Mesodermal cell (in vitro differentiated cells): ENCODE data around the gene CABLES1.
A peak's percentile ranks its signal among the peaks of the same experiment; 100 is the strongest.
"Not testable (repeated sequence)": the region's sequence is repeated elsewhere in the genome, so short reads cannot be mapped to it uniquely, and the experiment has no call there.

Experiments used
- H3K27ac ChIP-seq: 2 replicates; pipeline ENCODE4 v1.7.0; 2013; ENCODE audit warnings: mild to moderate bottlenecking, low read depth, low read length, moderate library complexity; ENCODE audit not compliant: severe bottlenecking
- H3K36me3 ChIP-seq: 2 replicates; pipeline ENCODE4 v1.7.1; 2013; ENCODE audit warnings: mild to moderate bottlenecking, low read length, moderate library complexity; ENCODE audit not compliant: control insufficient read depth, insufficient read depth
- H3K4me1 ChIP-seq: one replicate; pipeline ENCODE4 v1.7.1; 2013; ENCODE audit warnings: mild to moderate bottlenecking, low read length; ENCODE audit not compliant: insufficient read depth, control insufficient read depth, poor library complexity, severe bottlenecking
- H3K4me3 ChIP-seq: 2 replicates; pipeline ENCODE4 v1.7.0; 2013; ENCODE audit warnings: low read length, control low read depth, mild to moderate bottlenecking; ENCODE audit not compliant: insufficient read depth, poor library complexity, severe bottlenecking; ENCODE audit errors: extremely low read depth
- H3K9me3 ChIP-seq: 2 replicates; pipeline ENCODE4 v1.7.1; 2013; ENCODE audit warnings: mild to moderate bottlenecking, low read length, moderate library complexity; ENCODE audit not compliant: control insufficient read depth
- WGBS, 2 experiments: methylation state at CpG; one replicate each; pipeline ENCODE4 v1.1.5; 2013; ENCODE audit warnings: missing lambda C conversion rate in 2 of 2; ENCODE audit not compliant: insufficient coverage in 2 of 2; 5-methylcytosine and 5-hydroxymethylcytosine counted together

Gene CABLES1

DNA sequence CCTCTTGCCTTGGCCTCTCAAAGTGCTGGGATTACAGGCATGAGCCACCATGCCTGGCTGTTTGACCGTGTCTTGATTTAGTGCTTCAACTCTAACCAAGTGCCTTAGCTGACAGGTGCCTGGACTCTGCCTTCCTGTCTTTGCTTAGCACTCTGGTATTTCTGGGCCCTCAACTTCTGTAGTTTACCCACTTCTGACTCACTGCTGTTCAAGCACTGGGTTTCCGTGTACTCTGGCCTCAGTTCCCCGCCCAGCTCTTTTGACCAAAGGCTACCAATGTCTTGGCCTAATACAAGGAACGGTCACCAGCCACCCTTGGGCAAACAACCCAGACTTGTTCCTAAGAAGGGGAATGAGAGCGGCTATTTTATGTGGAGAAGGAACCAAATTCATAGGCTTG is 35.7 kb upstream of the CABLES1 start:
- Histone ChIP-seq H3K9me3 (no peaks in the 10 kb centered on the region), H3K36me3 (no peaks in the 10 kb centered on the region), H3K27ac (no peak overlapping the region), H3K4me1 (no peaks in the 10 kb centered on the region), H3K4me3 (no peak overlapping the region)
- 91 to 92% methylated on average over 3 to 4 of the region's 5 CpGs for WGBS, 2 experiments

DNA sequence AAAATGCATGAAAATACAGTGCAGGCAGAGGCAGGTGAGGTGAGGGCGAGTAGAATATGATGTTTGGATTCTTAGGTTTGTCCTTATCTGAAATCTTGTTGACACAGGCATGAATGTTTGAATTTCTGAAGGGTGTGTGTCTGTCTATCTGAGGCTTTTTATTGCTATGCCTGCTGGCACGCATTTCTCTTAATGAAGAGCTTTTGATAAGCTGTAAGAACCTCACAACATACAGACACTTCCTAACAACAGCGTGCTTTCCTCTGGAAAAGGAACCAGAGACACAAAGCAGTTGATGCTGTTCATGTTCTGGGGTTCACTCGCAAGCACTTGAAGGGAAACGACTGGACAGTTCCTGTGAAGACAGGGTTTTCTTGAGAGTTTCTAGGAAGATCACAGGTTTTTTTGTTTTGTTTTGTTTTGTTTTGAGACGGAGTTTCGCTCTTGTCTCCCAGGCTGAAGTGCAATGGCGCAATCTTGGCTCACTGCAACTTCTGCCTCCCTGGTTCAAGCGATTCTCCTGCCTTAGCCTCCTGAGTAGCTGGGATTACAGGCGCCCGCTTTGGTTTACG is 33.3 kb upstream of the CABLES1 start:
- no peaks in the 10 kb centered on the region for H3K36me3 ChIP-seq
- H3K4me1 ChIP-seq = peaks cover 7% of the 10 kb centered on the region
- H3K4me3 ChIP-seq = no peak overlapping the region
- no peak overlapping the region for H3K27ac ChIP-seq
- 92 to 96% methylated on average over 8 of the region's 12 CpGs for WGBS, 2 experiments
- H3K9me3 ChIP-seq = no peaks in the 10 kb centered on the region

DNA sequence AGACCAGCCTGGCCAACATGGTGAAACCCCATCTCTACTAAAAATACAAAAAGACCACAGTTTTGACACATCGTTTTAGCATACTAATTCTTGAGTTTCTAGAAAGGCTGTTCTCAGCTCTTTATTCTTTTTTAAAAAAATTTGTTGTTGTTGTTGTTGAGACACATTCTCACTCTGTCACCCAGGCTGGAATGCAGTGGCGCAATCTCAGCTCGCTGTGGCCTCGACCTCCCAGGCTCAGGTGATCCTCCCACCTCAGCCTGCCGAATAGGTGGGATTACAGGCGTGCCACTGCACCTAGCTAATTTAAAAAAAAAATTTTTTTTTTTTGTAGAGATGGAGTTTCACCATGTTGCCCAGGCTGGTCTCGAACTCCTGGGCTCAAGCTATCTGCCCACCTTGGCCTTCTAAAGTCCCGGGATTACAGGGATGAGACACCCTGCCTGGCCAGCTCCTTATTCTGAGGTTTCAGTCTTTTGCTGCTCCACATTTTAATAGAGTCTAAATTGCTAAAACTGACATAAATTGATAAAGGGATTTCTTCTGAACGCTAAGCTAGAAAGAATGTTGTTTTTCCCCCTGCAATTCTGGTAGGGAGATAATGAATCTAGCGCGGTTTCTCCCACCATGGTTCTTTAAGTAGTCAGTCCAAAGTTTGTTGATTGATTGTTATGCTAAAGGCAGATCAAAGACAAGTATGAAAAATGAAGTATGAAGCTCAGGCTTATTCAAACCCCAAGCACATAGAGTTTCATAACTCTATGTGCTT is 32.6 kb upstream of the CABLES1 start:
- WGBS, 2 experiments = 83 to 96% methylated on average over 4 to 5 of the region's 11 CpGs
- Histone ChIP-seq H3K36me3 (no peaks in the 10 kb centered on the region), H3K4me3 (no peak overlapping the region), H3K9me3 (no peaks in the 10 kb centered on the region), H3K4me1 (peaks cover 10% of the 10 kb centered on the region), H3K27ac (no peak overlapping the region)

DNA sequence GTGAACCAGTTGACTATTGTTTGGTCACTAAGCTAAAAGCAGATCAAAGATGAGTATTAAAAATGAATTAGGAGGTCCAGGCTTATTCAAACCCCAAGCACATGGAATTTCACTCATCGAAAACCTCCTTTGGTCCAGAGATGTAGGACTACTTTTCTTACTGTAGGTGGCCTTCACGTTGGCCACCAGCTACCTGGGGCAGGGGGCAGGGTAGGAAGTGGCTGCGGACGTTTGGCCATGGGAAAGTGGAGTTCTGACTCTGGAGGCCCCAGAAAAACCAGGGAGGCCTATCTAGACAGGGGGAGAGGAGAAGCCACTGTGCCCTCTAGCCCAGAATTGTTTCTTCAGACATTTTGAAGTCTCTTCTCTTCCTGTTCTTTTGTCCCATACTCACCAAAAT is 31.8 kb upstream of the CABLES1 start:
- H3K9me3 ChIP-seq = no peaks in the 10 kb centered on the region
- 93% methylated on average over 3 of the region's 4 CpGs; no CpG with 5 or more reads in 1 of the 2 experiments for WGBS, 2 experiments
- H3K4me1 ChIP-seq = peaks cover 12% of the 10 kb centered on the region
- H3K4me3 ChIP-seq = no peak overlapping the region
- H3K36me3 ChIP-seq = no peaks in the 10 kb centered on the region
- no peak overlapping the region for H3K27ac ChIP-seq

DNA sequence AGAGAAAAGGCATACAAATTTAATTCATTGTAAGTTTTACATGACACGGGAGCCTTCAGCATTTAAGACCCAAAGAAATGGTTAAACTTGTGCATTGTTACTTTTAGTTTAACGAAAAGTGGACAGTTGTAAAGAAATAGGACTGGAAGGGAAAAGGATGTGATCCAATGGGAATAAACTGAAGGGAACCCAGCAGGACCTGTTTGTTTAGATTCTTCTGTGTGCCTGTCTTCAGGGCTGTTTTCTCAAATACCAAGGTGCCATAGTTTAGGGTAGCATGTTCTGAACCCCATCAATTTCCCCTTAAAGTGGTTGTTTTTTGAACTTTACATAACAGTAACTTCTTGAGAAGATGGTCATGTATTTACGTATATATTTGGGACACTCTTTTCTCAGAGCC is 30.3 kb upstream of the CABLES1 start:
- Histone ChIP-seq H3K9me3 (no peaks in the 10 kb centered on the region), H3K4me1 (peaks cover 12% of the 10 kb centered on the region), H3K27ac (no peak overlapping the region), H3K4me3 (no peak overlapping the region), H3K36me3 (no peaks in the 10 kb centered on the region)
- WGBS, 2 experiments = 95 to 96% methylated on average over 2 to 3 of the region's 3 CpGs

DNA sequence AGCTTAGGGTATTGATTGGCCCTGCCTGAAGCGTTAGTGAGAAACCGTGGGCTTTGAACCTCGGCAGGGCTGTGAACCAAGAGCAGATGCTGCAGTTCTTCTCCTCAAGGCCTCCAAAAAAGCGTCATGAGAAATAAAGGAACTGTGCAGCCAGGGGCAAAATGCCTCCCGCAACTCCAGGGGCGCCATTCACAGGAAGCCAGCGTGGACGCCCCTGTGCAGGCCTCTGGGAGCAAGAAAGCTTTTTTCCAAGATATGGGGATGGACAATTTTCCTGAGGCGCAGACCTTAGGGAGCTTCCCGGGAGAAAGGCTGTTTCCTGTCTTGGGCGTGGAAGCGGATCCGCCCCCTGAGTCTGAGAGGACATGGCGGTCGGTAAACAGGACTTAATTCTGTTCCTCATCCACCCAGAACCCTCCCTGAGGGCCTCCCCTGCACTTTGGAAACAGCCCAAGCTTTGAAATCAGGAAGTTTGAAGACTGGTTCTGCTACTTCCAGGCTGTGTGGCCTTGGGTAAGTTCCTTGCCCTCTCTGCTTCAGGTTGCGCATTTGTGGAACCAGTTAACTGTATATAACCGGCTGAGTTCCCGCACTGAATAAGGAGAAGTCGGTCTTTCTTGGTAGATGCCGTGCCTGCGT is 29.6 kb upstream of the CABLES1 start:
- peaks cover 12% of the 10 kb centered on the region for H3K4me1 ChIP-seq
- no peaks in the 10 kb centered on the region for H3K36me3 ChIP-seq
- 87 to 90% methylated on average over 19 to 21 of the region's 21 CpGs for WGBS, 2 experiments
- H3K27ac ChIP-seq = no peak overlapping the region
- no peaks in the 10 kb centered on the region for H3K9me3 ChIP-seq
- H3K4me3 ChIP-seq = no peak overlapping the region

DNA sequence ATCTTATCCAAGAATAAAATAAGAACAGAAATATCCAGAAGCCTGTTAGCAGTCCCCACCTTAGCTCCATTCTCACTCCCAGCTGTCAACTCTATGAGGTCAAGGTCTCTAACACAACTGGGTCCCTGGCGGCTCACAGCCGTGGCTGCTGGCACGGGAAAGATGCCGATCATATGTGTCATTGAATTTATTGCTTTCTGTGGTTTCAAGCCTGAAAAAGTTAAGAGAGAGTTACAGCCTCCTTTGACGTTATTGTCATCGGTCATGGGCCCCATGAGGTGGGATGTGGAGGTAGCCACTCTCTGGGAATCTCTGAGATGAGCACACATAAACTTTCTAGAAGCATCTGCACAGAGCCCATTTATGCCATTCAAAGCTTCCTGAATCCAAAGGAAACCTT is 28.7 kb upstream of the CABLES1 start:
- H3K9me3 ChIP-seq = no peaks in the 10 kb centered on the region
- WGBS, 2 experiments = 73 to 75% methylated on average over 4 to 6 of the region's 6 CpGs
- peak overlapping the region; percentile 95 for H3K27ac ChIP-seq
- peaks cover 12% of the 10 kb centered on the region for H3K4me1 ChIP-seq
- no peak overlapping the region for H3K4me3 ChIP-seq
- no peaks in the 10 kb centered on the region for H3K36me3 ChIP-seq

DNA sequence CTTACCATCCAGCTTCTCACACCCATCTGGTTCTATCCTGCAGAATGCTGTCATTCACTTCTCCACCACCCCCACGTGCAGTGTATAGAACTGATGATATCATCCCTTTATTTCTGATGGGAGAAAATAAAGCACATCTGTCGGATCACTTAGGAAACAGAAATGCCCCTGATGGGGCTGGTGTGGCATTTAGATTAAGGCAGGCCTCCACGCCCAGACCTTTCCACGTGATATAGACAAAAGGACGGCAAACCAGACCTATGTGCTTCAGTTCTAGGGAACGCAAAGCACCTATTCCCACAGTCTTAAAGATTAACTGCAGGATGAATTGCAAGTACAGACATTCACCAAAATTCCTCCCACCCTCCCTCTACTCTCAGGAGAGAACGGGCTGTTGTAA is 27.6 kb upstream of the CABLES1 start:
- H3K9me3 ChIP-seq = no peaks in the 10 kb centered on the region
- WGBS, 2 experiments = 87 to 91% methylated on average over 5 to 6 of the region's 7 CpGs

DNA sequence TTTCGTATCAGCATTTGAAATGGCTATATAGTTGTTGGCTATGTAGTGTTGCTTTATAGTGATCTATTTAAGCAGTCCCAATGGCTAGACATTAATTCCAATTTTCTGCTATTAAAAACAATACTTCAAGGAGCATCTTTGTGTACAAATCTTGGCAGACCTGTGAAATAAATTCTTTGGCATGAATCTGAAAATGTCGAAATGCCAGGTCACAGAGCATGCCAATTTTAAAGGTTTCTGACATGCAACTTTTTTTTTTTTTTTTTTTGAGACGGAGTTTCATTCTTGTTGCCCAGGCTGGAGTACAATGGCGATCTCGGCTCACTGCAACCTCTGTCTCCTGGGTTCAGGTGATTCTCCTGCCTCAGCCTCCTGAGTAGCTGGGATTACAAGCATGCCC is 26.8 kb upstream of the CABLES1 start:
- H3K9me3 ChIP-seq = no peaks in the 10 kb centered on the region
- 78 to 88% methylated on average over 1 to 3 of the region's 5 CpGs for WGBS, 2 experiments
- no peak overlapping the region for H3K27ac ChIP-seq
- peaks cover 13% of the 10 kb centered on the region for H3K4me1 ChIP-seq
- no peak overlapping the region for H3K4me3 ChIP-seq
- H3K36me3 ChIP-seq = no peaks in the 10 kb centered on the region

More for the DNA sequence above, 27.6 kb upstream of the CABLES1 start:
- no peaks in the 10 kb centered on the region for H3K36me3 ChIP-seq
- H3K4me1 ChIP-seq = peaks cover 12% of the 10 kb centered on the region
- H3K4me3 ChIP-seq = no peak overlapping the region
- H3K27ac ChIP-seq = peak overlapping the region; percentile 46

DNA sequence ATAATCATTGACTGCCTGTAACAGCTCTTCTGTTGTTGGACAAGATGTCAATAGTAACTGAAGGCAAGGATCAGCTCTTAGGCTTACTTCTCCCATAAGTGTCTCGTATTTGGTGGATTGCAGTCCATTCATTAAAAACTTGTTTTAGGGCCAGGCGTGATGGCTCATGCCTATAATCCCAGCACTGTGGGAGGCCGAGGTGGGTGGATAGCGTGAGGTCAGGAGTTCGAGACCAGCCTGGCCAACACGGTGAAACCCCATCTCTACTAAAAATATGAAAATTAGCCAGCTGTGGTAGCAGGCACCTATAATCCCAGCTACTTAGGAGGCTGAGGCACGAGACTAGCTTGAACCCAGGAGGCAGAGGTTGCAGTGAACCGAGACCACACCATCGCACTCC is 26.1 kb upstream of the CABLES1 start:
- H3K4me1 ChIP-seq = peaks cover 19% of the 10 kb centered on the region
- not testable (repeated sequence) for H3K9me3 ChIP-seq, H3K36me3 ChIP-seq, H3K4me3 ChIP-seq, H3K27ac ChIP-seq
- WGBS, 2 experiments = 89 to 95% methylated on average over 7 to 8 of the region's 9 CpGs

DNA sequence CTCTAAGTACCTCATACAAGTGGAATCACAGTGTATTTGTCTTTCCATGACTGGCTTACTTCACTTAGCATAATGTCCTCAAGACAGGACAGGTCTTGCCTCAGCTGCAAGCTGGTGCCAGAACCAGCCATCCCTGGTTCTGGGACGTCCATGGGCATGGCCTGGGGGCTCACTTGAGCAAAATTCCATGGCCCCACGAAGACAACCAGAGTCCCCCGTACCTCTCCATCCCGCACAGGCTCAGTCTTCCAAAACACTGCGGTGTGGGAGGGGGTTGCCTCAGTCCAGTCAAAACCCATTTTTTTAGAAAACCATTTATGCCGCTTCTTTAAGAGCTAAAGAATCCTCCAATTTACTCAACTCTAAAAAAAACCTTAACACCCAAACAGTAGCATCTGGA is 21.7 kb upstream of the CABLES1 start:
- H3K36me3 ChIP-seq = no peaks in the 10 kb centered on the region
- H3K27ac ChIP-seq = no peak overlapping the region
- no peak overlapping the region for H3K4me3 ChIP-seq
- peaks cover 22% of the 10 kb centered on the region for H3K4me1 ChIP-seq
- H3K9me3 ChIP-seq = no peaks in the 10 kb centered on the region
- 84 to 93% methylated on average over 5 to 6 of the region's 6 CpGs for WGBS, 2 experiments
